ENCODE measurements around the gene COL9A3.

The COL9A3 gene

DNA sequence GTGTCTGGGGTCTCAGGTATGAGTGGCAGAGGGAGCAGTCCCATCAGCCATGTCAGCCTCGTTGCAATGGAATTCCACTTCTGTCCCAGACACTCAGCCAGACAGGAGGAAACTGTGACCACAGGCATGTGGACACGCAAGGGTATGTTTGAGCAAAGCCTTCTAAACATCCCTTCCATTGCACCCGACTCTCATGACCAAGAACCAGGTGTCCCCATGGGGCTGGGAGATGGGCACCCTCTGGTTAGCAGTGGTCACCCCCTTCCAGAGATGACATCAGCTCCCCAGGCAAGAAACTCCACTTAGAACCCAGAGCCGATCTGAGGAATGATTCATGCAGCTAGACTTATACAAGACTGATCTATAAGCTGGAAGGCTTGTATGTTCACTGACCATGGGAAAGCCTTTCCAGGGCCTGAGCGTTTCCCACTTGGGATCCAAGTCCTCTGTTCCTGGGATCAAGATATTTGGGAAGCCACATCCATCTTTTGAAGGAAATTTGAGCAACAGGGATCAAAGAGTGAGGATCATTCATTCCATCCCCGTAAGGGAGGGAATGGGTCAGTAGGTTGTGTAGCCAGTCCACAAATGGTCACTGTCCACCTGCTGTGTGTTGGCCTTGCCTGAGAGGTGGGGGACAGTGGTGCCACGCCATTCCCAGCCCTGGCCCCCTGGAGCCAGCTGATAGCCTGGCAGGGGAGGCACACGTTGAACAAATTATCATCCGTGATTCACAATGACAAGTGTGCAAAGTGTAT lies 24.5 kb upstream of the COL9A3 start:
- no peak overlapping the region for H3K4me3 ChIP-seq (ENCODE audit: low read length)
- peak; percentile 76 for DNase-seq (ENCODE audit: low read depth)
- TF ChIP-seq, protein P1, sequence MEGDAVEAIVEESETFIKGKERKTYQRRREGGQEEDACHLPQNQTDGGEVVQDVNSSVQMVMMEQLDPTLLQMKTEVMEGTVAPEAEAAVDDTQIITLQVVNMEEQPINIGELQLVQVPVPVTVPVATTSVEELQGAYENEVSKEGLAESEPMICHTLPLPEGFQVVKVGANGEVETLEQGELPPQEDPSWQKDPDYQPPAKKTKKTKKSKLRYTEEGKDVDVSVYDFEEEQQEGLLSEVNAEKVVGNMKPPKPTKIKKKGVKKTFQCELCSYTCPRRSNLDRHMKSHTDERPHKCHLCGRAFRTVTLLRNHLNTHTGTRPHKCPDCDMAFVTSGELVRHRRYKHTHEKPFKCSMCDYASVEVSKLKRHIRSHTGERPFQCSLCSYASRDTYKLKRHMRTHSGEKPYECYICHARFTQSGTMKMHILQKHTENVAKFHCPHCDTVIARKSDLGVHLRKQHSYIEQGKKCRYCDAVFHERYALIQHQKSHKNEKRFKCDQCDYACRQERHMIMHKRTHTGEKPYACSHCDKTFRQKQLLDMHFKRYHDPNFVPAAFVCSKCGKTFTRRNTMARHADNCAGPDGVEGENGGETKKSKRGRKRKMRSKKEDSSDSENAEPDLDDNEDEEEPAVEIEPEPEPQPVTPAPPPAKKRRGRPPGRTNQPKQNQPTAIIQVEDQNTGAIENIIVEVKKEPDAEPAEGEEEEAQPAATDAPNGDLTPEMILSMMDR (conservative IDR thresholded peaks at IDR 0.05; ENCODE audit: low read length): no peak

DNA sequence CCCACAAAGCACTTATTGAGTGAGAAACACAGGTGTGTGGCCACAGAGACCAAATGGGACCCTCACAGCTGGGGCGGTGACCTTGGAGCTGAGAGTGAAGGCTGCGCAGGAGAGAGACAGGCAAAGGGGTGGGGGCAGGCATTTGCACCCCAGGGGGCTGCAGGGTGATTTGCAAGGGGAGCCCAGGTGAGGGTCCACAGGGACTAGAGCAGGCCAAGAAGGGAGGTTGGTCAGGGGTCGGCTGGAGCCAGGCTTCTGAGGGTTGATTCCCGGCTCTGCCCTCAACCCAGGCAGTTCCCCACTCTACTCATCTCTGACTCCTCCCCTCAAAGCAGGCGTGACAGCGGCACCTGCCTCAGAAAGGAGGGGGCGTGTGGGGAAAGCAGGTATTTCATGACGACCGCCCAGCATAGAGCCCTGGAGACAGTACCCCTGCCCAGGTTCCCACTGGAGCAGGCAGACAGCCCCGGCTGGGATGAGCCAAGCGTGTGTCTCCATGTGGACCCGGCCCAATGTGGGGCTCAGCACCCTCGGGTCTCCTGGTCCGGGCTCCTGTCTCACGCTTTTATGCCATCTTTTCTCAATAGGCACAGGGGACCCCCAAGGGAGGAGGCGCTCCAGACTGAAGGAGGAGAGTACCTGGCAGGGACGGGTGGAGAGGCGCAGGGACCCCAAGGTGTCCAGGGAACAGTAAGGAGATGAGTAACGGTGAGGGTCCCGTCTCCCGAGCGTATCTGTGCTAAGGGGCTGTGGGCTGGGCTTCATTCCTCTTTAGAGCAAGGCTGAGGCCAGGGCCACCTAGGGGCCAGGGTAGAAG lies 23.7 kb upstream of the COL9A3 start:
- no peak for DNase-seq (ENCODE audit: low read depth)
- H3K4me3 ChIP-seq (ENCODE audit: low read length): no peak overlapping the region
- TF ChIP-seq, protein P1 (conservative IDR thresholded peaks at IDR 0.05; ENCODE audit: low read length): no peak

GRCh38 chr20:62793757-62794006 lies 23.2 kb upstream of the COL9A3 start:
- no peak for DNase-seq (ENCODE audit: low read depth)
- TF ChIP-seq, protein P1 (conservative IDR thresholded peaks at IDR 0.05; ENCODE audit: low read length): no peak
- H3K4me3 ChIP-seq (ENCODE audit: low read length): peak overlapping the region; percentile 53

DNA sequence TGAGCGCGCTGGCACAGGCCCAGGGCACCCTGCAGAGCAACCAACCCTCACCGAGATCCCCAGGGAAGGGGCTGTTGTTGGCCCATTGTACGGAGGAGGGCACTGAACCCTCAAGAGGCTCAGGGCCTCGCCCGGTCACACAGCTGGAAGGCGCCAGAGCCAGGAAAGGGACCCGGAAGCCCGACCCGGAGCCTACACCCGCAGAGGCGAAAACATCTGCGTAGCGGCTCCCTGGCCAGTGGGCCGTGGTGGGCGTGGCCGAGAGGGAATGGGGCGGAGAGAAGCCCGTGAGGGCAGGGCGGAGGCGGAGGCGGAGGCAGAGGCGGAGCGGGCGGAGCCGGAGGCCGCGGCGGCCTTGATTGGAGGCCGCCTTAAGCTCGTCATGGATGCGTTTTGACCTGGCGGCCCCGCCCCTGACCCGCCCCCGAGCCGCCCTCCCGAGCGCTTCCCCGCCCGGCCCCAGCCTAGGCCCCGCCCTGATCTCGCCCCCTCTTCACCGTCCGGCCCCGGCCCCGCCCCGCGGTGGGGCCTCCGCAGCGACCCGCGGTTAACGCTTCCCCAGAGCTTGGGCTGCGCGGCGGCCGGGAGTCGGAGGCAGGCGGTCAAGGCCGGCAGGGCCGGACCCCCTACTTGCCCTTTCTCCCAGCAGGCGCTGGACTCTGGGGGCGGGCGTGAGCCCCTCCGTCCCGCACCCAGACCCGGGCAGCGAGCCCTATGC lies 22.7 kb upstream of the COL9A3 start:
- TF ChIP-seq, protein P1 (conservative IDR thresholded peaks at IDR 0.05; ENCODE audit: low read length): no peak
- DNase-seq (ENCODE audit: low read depth): peak; percentile 96
- H3K4me3 ChIP-seq (ENCODE audit: low read length): peak overlapping the region; percentile 69

DNA sequence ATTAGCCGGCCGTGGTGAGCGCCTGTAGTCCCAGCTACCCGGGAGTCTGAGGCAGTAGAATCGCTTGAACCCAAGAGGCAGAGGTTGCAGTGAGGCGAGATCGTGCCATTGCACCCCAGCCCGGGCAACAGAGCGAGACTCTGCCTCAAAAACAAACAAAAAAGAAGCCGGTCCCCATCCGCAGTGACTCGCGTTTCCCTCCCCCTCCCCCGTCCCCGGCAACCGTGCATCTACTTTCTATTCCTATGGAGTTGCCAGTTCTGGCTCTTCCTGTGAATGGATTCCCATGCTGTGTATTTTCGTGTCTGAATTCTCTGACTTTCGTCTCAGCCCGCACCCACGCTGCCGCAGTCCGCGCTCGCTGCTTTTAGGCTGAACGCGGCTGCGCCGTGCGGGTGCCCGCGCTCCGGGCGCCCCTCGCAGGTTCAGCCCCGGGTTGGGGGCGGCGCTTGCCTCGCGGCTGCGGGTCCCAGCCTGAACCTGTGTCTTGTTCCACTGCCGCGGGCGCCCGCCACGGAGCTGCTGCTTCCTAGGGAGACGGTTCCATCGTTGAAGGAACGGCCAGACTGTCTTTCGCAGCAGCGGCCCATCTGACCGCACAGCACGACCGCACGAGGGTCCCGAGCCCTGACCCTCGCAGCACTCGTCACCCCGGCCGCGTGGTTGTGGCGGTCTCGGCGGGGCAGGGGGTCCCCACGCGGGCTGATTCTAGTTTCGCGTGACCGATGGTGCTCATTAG lies 21.7 kb upstream of the COL9A3 start:
- peak overlapping the region; percentile 69 for H3K4me3 ChIP-seq (ENCODE audit: low read length)
- TF ChIP-seq, protein P1 (conservative IDR thresholded peaks at IDR 0.05; ENCODE audit: low read length): no peak
- DNase-seq (ENCODE audit: low read depth): peak; percentile 34

DNA sequence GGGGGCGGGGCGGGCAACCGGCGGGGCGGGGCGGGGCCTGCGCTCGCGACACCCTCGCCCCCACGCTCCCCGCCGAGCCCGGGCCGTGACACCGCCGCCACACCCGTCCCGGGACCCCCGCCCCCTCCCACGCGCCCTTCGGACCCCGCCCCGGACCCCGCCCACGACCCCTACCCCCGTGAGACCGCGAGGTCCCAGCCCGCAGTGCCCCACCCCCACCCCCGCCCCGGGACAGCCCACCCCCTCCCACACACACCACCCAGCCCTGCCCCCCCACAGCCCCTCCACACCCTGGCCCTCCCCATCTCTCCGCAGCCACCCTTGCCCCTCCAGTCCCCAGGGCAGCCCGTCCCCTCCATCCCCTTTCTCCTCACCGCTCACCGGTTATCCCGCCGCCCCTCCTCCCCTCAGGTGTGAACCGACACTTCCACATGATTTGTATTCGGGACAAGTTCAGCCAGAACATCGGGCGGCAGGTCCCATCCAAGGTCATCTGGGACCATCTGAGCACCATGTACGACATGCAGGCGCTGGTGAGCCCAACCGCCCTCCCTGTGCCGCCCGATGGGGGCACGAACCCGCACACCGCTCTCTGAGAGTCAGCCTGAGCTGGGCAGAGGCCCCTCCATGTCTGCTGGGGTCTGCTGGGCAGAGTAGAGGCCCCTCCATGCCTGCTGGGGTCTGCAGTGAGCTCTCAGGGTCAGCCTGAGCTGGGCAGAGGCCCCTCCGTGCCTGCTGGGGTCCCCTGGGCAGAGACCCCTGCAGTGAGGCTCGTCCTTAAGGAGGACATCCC lies 20.0 kb upstream of the COL9A3 start:
- DNase-seq (ENCODE audit: low read depth): no peak
- TF ChIP-seq, protein P1 (conservative IDR thresholded peaks at IDR 0.05; ENCODE audit: low read length): no peak
- peak overlapping the region; percentile 68 for H3K4me3 ChIP-seq (ENCODE audit: low read length)

Data from AG10803 (cell line).